Measurements from ENCODE around the gene AUTS2. TPM values are rescaled to one million over a fixed set of nuclear protein-coding genes. Genes with fewer than 3 reads are reported as not detected.
A peak's percentile ranks its signal among the peaks of the same experiment; 100 is the strongest.

The AUTS2 gene
- total RNA-seq, 4 donors from 2014 or later: 29.8 to 114 (median 59.4) TPM

DNA sequence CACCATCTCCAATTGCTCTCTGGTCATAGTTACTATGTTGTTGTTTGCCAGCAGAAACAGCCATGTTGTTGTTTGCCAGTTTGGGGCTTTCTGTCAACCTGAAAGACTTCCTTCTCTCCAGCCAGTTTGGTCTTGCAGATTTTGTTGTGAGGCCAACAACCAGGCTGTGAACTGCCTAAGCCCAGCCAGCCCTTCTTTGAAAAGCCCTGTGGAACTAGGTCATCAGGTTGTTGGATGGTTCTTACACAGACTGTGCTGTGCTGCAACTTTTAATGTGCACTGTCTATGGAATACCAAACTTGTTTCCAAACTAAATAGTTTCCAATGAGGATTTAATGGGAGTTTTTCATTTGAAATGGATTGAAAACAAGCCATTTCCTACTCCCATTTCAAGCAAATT is 940.9 kb downstream of the AUTS2 start:
- in situ Hi-C loops (cut with MboI; ENCODE audit: low pct_ligation_motif_present in 1 of 4, low pct_unique_long_range_greater_than_20kb in 1 of 4, low sequenced_read_pairs in 3 of 4): no loop called here
- intact Hi-C loops (cut with DNase I; ENCODE audit: low total_unique reads): no loop called here
- Histone ChIP-seq H3K4me1 (peaks cover 4 to 21% (median 9%) of the 10 kb centered on the region in 4 donors), H3K27ac (no peak overlapping the region), H3K9me3 (no peaks in the 10 kb centered on the region), H3K36me3 (no peaks in the 10 kb centered on the region), H3K4me3 (no peak overlapping the region), H3K27me3 (no peaks in the 10 kb centered on the region)
- TF ChIP-seq EP300 (IDR thresholded peaks at IDR 0.05; ENCODE audit: low read depth) (no peak), POLR2AphosphoS5 (IDR thresholded peaks at IDR 0.05) (no peak), POLR2A (IDR thresholded peaks at IDR 0.05) (no peak)
- TF ChIP-seq, protein P1, sequence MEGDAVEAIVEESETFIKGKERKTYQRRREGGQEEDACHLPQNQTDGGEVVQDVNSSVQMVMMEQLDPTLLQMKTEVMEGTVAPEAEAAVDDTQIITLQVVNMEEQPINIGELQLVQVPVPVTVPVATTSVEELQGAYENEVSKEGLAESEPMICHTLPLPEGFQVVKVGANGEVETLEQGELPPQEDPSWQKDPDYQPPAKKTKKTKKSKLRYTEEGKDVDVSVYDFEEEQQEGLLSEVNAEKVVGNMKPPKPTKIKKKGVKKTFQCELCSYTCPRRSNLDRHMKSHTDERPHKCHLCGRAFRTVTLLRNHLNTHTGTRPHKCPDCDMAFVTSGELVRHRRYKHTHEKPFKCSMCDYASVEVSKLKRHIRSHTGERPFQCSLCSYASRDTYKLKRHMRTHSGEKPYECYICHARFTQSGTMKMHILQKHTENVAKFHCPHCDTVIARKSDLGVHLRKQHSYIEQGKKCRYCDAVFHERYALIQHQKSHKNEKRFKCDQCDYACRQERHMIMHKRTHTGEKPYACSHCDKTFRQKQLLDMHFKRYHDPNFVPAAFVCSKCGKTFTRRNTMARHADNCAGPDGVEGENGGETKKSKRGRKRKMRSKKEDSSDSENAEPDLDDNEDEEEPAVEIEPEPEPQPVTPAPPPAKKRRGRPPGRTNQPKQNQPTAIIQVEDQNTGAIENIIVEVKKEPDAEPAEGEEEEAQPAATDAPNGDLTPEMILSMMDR (IDR thresholded peaks at IDR 0.05): no peak
- no peak for DNase-seq

DNA sequence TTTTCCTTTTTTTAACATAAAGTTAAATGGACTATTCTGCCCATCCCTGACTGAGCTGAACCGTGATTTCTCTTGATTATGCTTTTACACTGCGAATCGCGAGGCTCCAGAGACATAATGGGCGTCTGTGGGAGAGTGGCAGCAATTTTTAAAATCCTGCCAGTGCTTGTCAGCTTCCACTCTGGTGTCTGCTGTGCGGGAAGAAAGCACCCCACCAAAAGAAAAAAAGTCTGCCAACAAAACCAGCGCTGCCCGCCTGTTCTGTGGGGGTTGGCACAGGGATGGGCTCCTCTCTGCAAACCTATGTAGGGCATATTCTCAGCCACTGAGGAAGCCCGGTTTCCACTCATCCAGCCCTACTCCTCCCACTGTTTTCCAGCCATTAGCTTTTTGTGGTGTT is 941.3 kb downstream of the AUTS2 start:
- TF ChIP-seq, protein P1 (IDR thresholded peaks at IDR 0.05): no peak
- H3K4me1 ChIP-seq: peaks cover 4 to 21% (median 9%) of the 10 kb centered on the region in 4 donors
- no peaks in the 10 kb centered on the region for H3K9me3 ChIP-seq
- WGBS, 2 donors (ENCODE audit: low coverage in 1 of 2): 69 to 90% methylated on average over 7 to 9 of the region's 9 CpGs
- no peaks in the 10 kb centered on the region for H3K27me3 ChIP-seq
- no peaks in the 10 kb centered on the region for H3K36me3 ChIP-seq
- in situ Hi-C loops (cut with MboI; ENCODE audit: low pct_ligation_motif_present in 1 of 4, low pct_unique_long_range_greater_than_20kb in 1 of 4, low sequenced_read_pairs in 3 of 4): no loop called here
- DNase-seq: no peak
- no peak overlapping the region for H3K27ac ChIP-seq
- H3K4me3 ChIP-seq: no peak overlapping the region
- intact Hi-C loops (cut with DNase I; ENCODE audit: low total_unique reads): no loop called here

DNA sequence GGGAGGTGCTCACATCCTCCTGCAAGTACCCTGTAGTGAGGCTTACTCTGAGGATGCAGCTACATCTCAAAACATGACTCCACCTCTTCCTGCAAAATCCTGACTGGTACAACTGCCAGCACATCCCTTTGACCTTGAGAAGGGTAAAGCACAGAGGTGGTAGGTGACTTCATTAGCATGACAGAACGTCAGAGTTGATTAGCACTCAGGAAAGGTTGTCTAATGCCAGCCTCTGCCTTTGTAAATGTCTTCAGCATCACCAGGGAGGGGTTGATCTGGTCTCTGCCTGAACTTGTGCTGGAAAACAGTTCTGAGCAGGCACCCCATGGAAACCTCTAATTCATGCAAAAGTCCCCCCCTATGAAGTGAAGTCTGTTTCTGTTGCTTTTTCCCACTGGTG is 942.4 kb downstream of the AUTS2 start:
- DNase-seq: no peak
- H3K36me3 ChIP-seq: no peaks in the 10 kb centered on the region
- intact Hi-C loops (cut with DNase I; ENCODE audit: low total_unique reads): no loop called here
- H3K27ac ChIP-seq: no peak overlapping the region
- no peaks in the 10 kb centered on the region for H3K27me3 ChIP-seq
- TF ChIP-seq, protein P1 (IDR thresholded peaks at IDR 0.05): no peak
- TF ChIP-seq POLR2A (IDR thresholded peaks at IDR 0.05) (no peak), POLR2AphosphoS5 (IDR thresholded peaks at IDR 0.05) (no peak), EP300 (IDR thresholded peaks at IDR 0.05; ENCODE audit: low read depth) (no peak)
- no CpG with 5 or more reads among the region's 1 CpG for WGBS, 2 donors (ENCODE audit: low coverage in 1 of 2)
- H3K4me3 ChIP-seq: no peak overlapping the region
- peaks cover 4 to 21% (median 9%) of the 10 kb centered on the region in 4 donors for H3K4me1 ChIP-seq
- in situ Hi-C loops (cut with MboI; ENCODE audit: low pct_ligation_motif_present in 1 of 4, low pct_unique_long_range_greater_than_20kb in 1 of 4, low sequenced_read_pairs in 3 of 4): no loop called here
- H3K9me3 ChIP-seq: no peaks in the 10 kb centered on the region

DNA sequence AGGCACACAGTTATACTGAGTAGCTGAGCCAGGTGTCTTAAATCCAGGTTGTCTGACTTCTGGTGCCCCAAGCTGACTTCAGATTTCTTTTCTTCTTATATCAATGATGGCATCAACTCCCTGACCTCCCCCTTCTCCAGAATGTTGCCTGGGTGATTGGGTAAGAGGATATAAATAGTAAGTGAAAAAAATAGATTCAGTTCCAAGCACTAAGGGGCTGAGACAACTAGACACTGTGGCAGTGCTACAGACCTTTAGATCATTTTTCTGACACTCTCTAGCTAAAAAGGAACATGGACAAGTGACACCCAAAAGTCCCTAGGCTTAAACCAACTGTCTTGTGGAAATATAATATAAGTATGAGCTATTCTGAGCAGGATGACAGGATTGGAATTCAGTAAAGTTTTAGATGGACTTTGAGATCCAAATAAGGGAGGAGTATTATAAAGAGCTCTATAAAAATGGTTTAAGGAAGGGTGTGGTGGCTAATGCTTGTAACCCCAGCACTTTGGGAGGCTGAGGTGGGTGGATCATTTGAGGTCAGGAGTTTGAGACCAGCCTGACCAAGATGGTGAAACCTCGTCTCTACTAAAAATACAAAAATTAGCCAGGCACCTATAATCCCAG is 944.6 kb downstream of the AUTS2 start:
- DNase-seq: peak; percentile 11
- Histone ChIP-seq H3K4me3 (no peak overlapping the region), H3K4me1 (peaks cover 4 to 21% (median 9%) of the 10 kb centered on the region in 4 donors), H3K27me3 (no peaks in the 10 kb centered on the region), H3K9me3 (no peaks in the 10 kb centered on the region), H3K27ac (peak overlapping the region in 2 of 4 donors; percentile 36 to 46), H3K36me3 (no peaks in the 10 kb centered on the region)
- in situ Hi-C loops (cut with MboI; ENCODE audit: low pct_ligation_motif_present in 1 of 4, low pct_unique_long_range_greater_than_20kb in 1 of 4, low sequenced_read_pairs in 3 of 4): no loop called here
- TF ChIP-seq POLR2A (IDR thresholded peaks at IDR 0.05) (no peak), POLR2AphosphoS5 (IDR thresholded peaks at IDR 0.05) (no peak), EP300 (IDR thresholded peaks at IDR 0.05; ENCODE audit: low read depth) (no peak)
- TF ChIP-seq, protein P1 (IDR thresholded peaks at IDR 0.05): no peak
- intact Hi-C loops (cut with DNase I; ENCODE audit: low total_unique reads): no loop called here
- WGBS, 2 donors (ENCODE audit: low coverage in 1 of 2): 20 to 57% methylated on average over 1 of the region's 1 CpG
